WTC11 (cell line): ENCODE results near the gene DFFB.

Experiments used
- ATF2 ChIP-seq: sonication (generic); formaldehyde crosslinking; IDR thresholded peaks from 2 replicates; pipeline ENCODE4 v1.8.1; 2022; ENCODE audit warnings: low read depth, missing genetic modification reagents, borderline replicate concordance
- ELF4 ChIP-seq: sonication (generic); formaldehyde crosslinking; IDR thresholded peaks from 2 replicates; pipeline ENCODE4 v1.8.1; 2022; ENCODE audit warnings: low read depth, mild to moderate bottlenecking, moderate library complexity, missing genetic modification reagents

- no peak for TF ChIP-seq ELF4
- no peak for TF ChIP-seq ATF2 (CRISPR knock-in tag)
These were observed 39.2 kb downstream of the DFFB start for GRCh38 chr1:3896396-3897000.
